AG09319 (cell line): ENCODE measurements around the gene CDK5R2.
A peak's percentile ranks its signal among the peaks of the same experiment; 100 is the strongest.

Source experiments
- DNase-seq: peaks from one replicate; pipeline ENCODE4 v3.0.0-alpha.2; 2010; ENCODE audit warnings: low read depth; ENCODE audit errors: extremely low read depth
- TF ChIP-seq, protein P1 (sequence below): IDR thresholded peaks from 2 replicates; pipeline ENCODE4 v1.5.1; 2011; ENCODE audit warnings: low read depth, mild to moderate bottlenecking, inconsistent platforms, low read length, moderate library complexity

CDK5R2 gene

DNA sequence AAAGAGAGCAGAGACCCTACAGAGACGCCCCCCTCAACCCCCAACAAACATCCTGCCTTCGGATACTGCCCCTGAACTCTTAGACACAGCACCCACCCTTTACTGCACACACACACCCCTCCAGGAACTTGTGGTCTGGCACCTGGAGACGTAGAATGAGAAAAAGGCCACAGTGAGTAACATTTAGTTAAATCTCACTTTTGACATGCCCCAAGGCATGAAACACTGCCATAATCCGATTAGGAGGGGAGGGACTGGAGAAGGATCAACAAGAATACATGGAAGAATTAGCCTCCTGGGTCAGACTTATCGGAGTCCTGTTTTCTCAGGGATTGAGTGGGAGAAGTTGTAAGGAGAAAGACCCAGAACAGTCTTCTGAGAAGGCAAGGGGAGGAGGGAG lies 4.1 kb downstream of the CDK5R2 start:
- no peak for DNase-seq
- TF ChIP-seq, protein P1, sequence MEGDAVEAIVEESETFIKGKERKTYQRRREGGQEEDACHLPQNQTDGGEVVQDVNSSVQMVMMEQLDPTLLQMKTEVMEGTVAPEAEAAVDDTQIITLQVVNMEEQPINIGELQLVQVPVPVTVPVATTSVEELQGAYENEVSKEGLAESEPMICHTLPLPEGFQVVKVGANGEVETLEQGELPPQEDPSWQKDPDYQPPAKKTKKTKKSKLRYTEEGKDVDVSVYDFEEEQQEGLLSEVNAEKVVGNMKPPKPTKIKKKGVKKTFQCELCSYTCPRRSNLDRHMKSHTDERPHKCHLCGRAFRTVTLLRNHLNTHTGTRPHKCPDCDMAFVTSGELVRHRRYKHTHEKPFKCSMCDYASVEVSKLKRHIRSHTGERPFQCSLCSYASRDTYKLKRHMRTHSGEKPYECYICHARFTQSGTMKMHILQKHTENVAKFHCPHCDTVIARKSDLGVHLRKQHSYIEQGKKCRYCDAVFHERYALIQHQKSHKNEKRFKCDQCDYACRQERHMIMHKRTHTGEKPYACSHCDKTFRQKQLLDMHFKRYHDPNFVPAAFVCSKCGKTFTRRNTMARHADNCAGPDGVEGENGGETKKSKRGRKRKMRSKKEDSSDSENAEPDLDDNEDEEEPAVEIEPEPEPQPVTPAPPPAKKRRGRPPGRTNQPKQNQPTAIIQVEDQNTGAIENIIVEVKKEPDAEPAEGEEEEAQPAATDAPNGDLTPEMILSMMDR: no peak

DNA sequence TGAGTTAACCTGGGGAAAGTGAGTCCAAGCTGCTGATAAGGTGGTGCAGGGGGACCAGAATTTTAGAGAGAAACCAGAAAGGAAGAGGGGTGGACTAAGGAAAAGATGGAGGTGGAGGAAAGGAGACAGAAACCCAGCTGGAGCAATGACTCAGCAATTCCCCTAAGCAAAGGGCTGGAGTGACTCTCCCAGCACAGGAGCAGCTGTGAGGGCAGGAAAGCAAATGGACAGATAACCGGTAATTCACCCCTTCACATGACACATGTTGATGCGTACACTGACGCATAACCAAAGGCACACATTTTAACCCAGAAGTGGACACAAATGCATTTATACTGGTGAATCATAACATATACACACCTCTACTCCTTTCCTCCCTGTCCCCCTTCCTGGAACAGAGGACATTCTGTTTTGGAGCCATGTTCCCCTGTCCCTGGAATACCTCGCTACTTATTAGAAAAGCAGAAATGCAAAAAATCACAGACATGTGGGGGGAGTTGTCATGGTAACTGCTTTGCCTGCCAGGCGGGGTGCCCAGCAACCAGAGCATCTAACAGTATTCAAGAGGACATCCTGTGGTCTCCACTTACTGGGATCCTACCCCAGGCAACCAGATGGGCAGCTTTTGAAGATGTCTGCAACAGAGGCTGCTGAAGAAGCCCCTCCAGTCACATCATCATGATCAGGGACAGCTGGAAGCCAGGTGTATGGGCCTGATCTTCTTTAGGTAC lies 4.7 kb downstream of the CDK5R2 start:
- TF ChIP-seq, protein P1: no peak
- DNase-seq: no peak

DNA sequence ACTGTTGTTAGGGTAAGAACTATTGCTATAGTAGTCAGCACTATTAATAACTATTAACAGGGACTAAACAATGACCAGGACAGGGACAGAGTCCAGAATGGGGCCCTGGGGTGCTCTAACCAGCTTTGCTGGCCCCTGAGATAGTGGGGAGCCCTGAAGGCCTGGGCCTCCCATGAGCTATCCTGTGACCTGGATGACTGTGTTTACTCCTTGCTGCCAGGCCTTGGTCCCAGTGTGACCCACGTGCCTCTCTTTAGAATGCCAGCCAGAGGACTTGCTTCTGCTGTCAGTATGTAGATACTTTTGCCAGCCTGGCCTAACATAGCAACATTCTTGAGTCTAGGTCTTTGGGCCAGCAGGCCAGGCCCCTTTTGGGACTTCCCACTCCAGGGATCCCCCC lies 11.4 kb downstream of the CDK5R2 start:
- DNase-seq: no peak
- TF ChIP-seq, protein P1: no peak

DNA sequence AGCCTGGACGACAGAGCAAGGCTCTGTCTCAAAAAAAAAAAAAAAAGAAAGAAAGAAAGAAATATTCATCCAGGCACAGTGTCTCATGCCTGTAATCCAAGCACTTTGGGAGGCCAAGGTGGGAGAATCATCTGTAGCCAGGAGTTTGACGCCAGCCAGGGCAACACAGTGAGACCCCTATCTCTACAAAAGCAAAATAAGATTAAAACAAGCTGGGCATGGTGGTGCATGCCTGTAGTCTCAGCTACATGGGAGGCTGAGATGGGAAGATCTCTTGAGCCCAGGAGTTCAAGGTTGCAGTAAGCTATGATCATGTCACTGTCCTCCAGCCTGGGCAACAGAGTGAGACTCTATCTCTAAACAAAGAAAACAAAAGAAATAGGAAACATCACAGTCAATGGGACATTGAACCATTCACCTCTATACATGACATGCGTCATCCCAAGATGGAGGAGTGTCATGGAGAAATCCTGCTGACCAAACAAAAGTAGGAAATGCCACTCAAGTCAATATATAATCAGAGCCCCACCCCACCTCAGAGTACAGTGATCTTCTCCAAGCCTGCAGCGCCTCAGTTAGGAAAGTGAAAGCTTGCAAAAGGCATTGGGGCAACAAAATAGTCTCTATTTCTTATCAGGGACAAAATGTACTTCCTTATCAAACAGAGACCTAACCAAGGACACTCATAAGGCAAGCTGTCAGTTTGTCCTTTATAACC lies 15.8 kb downstream of the CDK5R2 start:
- TF ChIP-seq, protein P1: no peak
- no peak for DNase-seq

DNA sequence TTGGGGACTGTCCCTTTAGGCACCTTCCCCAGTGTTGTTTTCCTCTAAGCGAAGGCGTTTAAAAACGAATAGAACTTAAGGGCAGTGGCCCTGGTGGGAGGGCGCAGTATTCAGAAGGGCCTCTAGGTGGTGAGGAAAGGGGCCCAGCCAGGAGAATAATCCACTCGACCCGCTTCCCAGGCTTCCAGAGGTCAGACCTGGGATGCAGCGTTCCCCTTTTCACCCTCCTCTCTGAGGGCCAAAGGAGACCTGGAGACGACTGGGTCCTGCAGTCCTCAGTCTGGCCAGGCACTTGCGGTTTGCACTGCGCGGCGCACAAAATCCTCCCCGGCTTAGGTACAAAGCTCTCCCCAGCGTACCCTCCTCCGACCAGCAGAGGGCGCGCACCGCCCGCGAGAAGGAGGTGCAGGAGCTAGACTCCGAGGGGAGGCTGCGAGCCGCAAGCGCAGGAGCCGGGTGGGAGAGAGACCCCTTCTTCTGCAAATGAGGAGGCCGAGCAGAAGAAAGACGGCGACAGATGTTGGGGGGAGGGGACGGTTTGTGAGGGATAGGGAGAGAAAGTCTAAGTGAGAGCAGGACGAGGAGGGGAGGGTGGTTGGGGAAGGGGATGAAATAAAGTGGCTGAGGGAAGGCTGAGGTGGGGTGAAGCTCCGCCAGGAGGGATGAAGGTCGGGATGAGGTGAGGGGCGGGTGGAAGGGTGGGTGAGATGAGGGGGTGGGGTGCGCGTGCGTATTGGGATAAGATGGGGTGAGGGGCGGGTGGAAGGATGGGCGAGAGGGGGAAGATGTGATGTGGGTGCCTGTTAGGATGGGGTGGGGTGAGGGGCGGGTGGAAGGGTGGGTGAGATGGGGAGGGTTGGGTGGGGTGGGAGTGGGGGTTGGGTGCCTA lies 20.6 kb downstream of the CDK5R2 start:
- no peak for DNase-seq

DNA sequence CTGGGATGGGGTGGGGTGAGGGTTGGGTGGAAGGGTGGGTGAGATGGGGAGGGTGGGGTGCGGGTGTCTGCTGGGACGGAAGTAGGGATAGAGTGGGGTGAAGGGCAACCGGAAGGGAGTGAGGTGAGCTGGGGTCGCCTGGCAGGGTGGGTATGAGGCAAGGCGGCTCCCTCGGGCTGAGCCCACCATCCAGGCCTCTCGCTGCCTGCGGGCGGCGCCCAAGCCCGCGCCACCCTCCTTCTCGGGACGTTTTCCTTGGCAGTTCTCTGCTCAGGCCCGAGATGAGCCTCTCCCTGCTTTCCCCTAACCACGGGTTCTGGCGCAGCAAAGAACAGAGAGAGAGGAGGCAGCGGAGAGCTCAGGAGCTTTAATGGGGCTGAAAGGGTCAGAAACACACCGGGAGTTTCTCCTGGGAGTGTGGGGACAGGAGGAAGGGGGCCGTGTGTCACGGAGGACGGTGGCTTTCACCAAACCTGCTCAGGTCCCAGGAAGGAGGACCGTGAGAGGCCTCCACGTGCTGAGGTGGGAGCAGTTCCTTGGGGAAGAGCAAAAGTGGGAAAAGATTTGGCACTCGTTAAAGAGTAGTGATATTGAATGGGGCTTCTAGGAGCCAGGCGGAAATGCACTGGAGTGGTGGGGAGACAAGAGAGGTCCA lies 21.4 kb downstream of the CDK5R2 start:
- no peak for DNase-seq
- TF ChIP-seq, protein P1: no peak

More for the DNA sequence above, 20.6 kb downstream of the CDK5R2 start:
- TF ChIP-seq, protein P1: peak; percentile 88
